RWPE2 (cell line): ENCODE data around the gene PRIM1.

Experiments used
- ATAC-seq: fragments of 200-7000 bp; cut with Tn5 transposase; 3 replicates; pipeline ENCODE4 v1.9.1; 2021; ENCODE audit warnings: low read depth
- DNase-seq: peaks from one replicate; pipeline ENCODE4 v3.0.0-alpha.2; 2020; ENCODE audit warnings: low spot score
- H3K27ac ChIP-seq: fragments of 450-650 bp; 2 replicates; pipeline ENCODE4 v1.5.1; 2017; ENCODE audit warnings: mild to moderate bottlenecking; ENCODE audit not compliant: poor library complexity, severe bottlenecking
- H3K27me3 ChIP-seq: fragments of 250-450 bp; sonication (Bioruptor Pico); 2 replicates; pipeline ENCODE4 v1.5.1; 2021; ENCODE audit warnings: mild to moderate bottlenecking, moderate library complexity; ENCODE audit not compliant: insufficient read depth, poor library complexity, severe bottlenecking
- H3K36me3 ChIP-seq: fragments of 250-450 bp; sonication (Bioruptor Pico); 2 replicates; pipeline ENCODE4 v1.5.1; 2020; ENCODE audit warnings: low read depth, mild to moderate bottlenecking, moderate library complexity
- H3K4me1 ChIP-seq: fragments of 250-450 bp; sonication (Bioruptor Pico); 2 replicates; pipeline ENCODE4 v1.5.1; 2021; ENCODE audit warnings: mild to moderate bottlenecking, moderate library complexity; ENCODE audit not compliant: insufficient read depth, poor library complexity, severe bottlenecking
- H3K4me3 ChIP-seq: fragments of 250-450 bp; sonication (Bioruptor Pico); 2 replicates; pipeline ENCODE4 v1.5.1; 2021; ENCODE audit warnings: mild to moderate bottlenecking, moderate library complexity; ENCODE audit not compliant: severe bottlenecking
- H3K9me3 ChIP-seq: fragments of 250-450 bp; sonication (Bioruptor Pico); 2 replicates; pipeline ENCODE4 v1.5.1; 2021; ENCODE audit warnings: mild to moderate bottlenecking, moderate library complexity; ENCODE audit not compliant: severe bottlenecking
- CTCF ChIP-seq: fragments of 450-650 bp; IDR thresholded peaks from one replicate; pipeline ENCODE4 v1.5.1; 2017; ENCODE audit warnings: mild to moderate bottlenecking, moderate library complexity; ENCODE audit not compliant: poor library complexity, severe bottlenecking

The PRIM1 gene

GRCh38 chr12:56718636-56719035, 33.5 kb downstream of the PRIM1 start:
- no peaks in the 10 kb centered on the region for H3K27me3 ChIP-seq
- peaks cover 22% of the 10 kb centered on the region for H3K4me1 ChIP-seq
- ATAC-seq = no peak
- H3K4me3 ChIP-seq = no peak overlapping the region
- TF ChIP-seq CTCF = no peak
- H3K27ac ChIP-seq = no peak overlapping the region
- H3K36me3 ChIP-seq = peaks cover 84% of the 10 kb centered on the region
- no peaks in the 10 kb centered on the region for H3K9me3 ChIP-seq
- DNase-seq = no peak

GRCh38 chr12:56718149-56718548, 34.0 kb downstream of the PRIM1 start:
- Histone ChIP-seq H3K9me3 (no peaks in the 10 kb centered on the region), H3K4me3 (no peak overlapping the region), H3K27ac (no peak overlapping the region), H3K27me3 (no peaks in the 10 kb centered on the region), H3K36me3 (peaks cover 84% of the 10 kb centered on the region), H3K4me1 (peaks cover 18% of the 10 kb centered on the region)
- TF ChIP-seq CTCF = no peak
- ATAC-seq (no peak), DNase-seq (no peak)

- DNase-seq (no peak), ATAC-seq (no peak)
- H3K27me3 ChIP-seq = no peaks in the 10 kb centered on the region
- H3K36me3 ChIP-seq = peaks cover 84% of the 10 kb centered on the region
- H3K27ac ChIP-seq = no peak overlapping the region
- peaks cover 8% of the 10 kb centered on the region for H3K4me1 ChIP-seq
- H3K9me3 ChIP-seq = no peaks in the 10 kb centered on the region
- no peak overlapping the region for H3K4me3 ChIP-seq
- TF ChIP-seq CTCF = no peak
These were observed 34.9 kb downstream of the PRIM1 start for GRCh38 chr12:56716933-56717880.

- H3K9me3 ChIP-seq = no peaks in the 10 kb centered on the region
- ATAC-seq (no peak), DNase-seq (no peak)
- H3K4me3 ChIP-seq = no peak overlapping the region
- no peak for TF ChIP-seq CTCF
- H3K27me3 ChIP-seq = no peaks in the 10 kb centered on the region
- peaks cover 83% of the 10 kb centered on the region for H3K36me3 ChIP-seq
- H3K4me1 ChIP-seq = peaks cover under 1% of the 10 kb centered on the region
- no peak overlapping the region for H3K27ac ChIP-seq
These were observed 35.7 kb downstream of the PRIM1 start for GRCh38 chr12:56716458-56716857.

- H3K4me1 ChIP-seq = no peaks in the 10 kb centered on the region
- no peaks in the 10 kb centered on the region for H3K27me3 ChIP-seq
- no peak overlapping the region for H3K4me3 ChIP-seq
- no peak for DNase-seq
- H3K9me3 ChIP-seq = no peaks in the 10 kb centered on the region
- no peak for TF ChIP-seq CTCF
- H3K27ac ChIP-seq = no peak overlapping the region
- H3K36me3 ChIP-seq = peaks cover 78% of the 10 kb centered on the region
- no peak for ATAC-seq
These were observed 36.3 kb downstream of the PRIM1 start for GRCh38 chr12:56715798-56716197.
